Activated naive CD8-positive, alpha-beta T cell treated with anti-CD3 and anti-CD28 coated beads, Interleukin-2, amount 50 U/mL, for 24 hours (primary cell): ENCODE results near the gene WDR27.
"Not testable (repeated sequence)": the region's sequence is repeated elsewhere in the genome, so short reads cannot be mapped to it uniquely, and the experiment has no call there.

ENCODE experiments used
- ATAC-seq: fragments of 150-1000 bp; cut with Tn5 transposase; one replicate; pipeline ENCODE4 v1.10.0; 2021
- DNase-seq: peaks from one replicate; pipeline ENCODE4 v3.0.0; 2021
- H3K27ac Mint-ChIP-seq: one replicate; pipeline ENCODE4 v1.8.0; 2021; ENCODE audit warnings: mild to moderate bottlenecking, mixed read lengths
- H3K27me3 Mint-ChIP-seq: one replicate; pipeline ENCODE4 v1.8.0; 2021; ENCODE audit warnings: mixed read lengths
- H3K36me3 Mint-ChIP-seq: one replicate; pipeline ENCODE4 v1.8.0; 2021; ENCODE audit warnings: low read depth, mixed read lengths
- H3K4me1 Mint-ChIP-seq: one replicate; pipeline ENCODE4 v1.8.0; 2021; ENCODE audit warnings: mixed read lengths
- H3K4me3 Mint-ChIP-seq: one replicate; pipeline ENCODE4 v1.8.0; 2021; ENCODE audit warnings: mild to moderate bottlenecking, moderate library complexity, mixed read lengths
- H3K9me3 Mint-ChIP-seq: one replicate; pipeline ENCODE4 v1.8.0; 2021; ENCODE audit warnings: mixed read lengths

Gene WDR27

GRCh38 chr6:169455470-169455869 lies 246.4 kb downstream of the WDR27 start:
- no peaks in the 10 kb centered on the region for H3K27me3 Mint-ChIP-seq
- no peak overlapping the region for H3K27ac Mint-ChIP-seq
- H3K9me3 Mint-ChIP-seq, result peaks cover 13% of the 10 kb centered on the region
- no peaks in the 10 kb centered on the region for H3K36me3 Mint-ChIP-seq
- DNase-seq (no peak), ATAC-seq (no peak)
- no peaks in the 10 kb centered on the region for H3K4me1 Mint-ChIP-seq
- no peak overlapping the region for H3K4me3 Mint-ChIP-seq

GRCh38 chr6:169454872-169455204 lies 247.0 kb downstream of the WDR27 start:
- Mint-ChIP-seq H3K4me1 (no peaks in the 10 kb centered on the region), H3K4me3 (no peak overlapping the region), H3K9me3 (peaks cover 13% of the 10 kb centered on the region), H3K36me3 (no peaks in the 10 kb centered on the region), H3K27me3 (no peaks in the 10 kb centered on the region), H3K27ac (no peak overlapping the region)
- no peak for ATAC-seq
- no peak for DNase-seq

- Mint-ChIP-seq H3K4me1 (no peaks in the 10 kb centered on the region), H3K4me3 (no peak overlapping the region), H3K27ac (no peak overlapping the region), H3K36me3 (no peaks in the 10 kb centered on the region), H3K27me3 (no peaks in the 10 kb centered on the region), H3K9me3 (peaks cover 13% of the 10 kb centered on the region)
- no peak for ATAC-seq
- DNase-seq, result no peak
These were observed 247.5 kb downstream of the WDR27 start for GRCh38 chr6:169454204-169454871.

GRCh38 chr6:169452869-169453620 lies 248.8 kb downstream of the WDR27 start:
- no peaks in the 10 kb centered on the region for H3K27me3 Mint-ChIP-seq
- no peak overlapping the region for H3K27ac Mint-ChIP-seq
- H3K4me3 Mint-ChIP-seq, result no peak overlapping the region
- H3K4me1 Mint-ChIP-seq, result no peaks in the 10 kb centered on the region
- DNase-seq, result no peak
- H3K36me3 Mint-ChIP-seq, result no peaks in the 10 kb centered on the region
- no peaks in the 10 kb centered on the region for H3K9me3 Mint-ChIP-seq
- no peak for ATAC-seq

GRCh38 chr6:169452117-169452868 lies 249.5 kb downstream of the WDR27 start:
- no peaks in the 10 kb centered on the region for H3K36me3 Mint-ChIP-seq
- no peak overlapping the region for H3K27ac Mint-ChIP-seq
- H3K4me1 Mint-ChIP-seq, result no peaks in the 10 kb centered on the region
- no peak overlapping the region for H3K4me3 Mint-ChIP-seq
- H3K27me3 Mint-ChIP-seq, result no peaks in the 10 kb centered on the region
- DNase-seq, result no peak
- H3K9me3 Mint-ChIP-seq, result no peaks in the 10 kb centered on the region
- no peak for ATAC-seq

- Mint-ChIP-seq H3K4me1 (no peaks in the 10 kb centered on the region), H3K4me3 (no peak overlapping the region), H3K36me3 (no peaks in the 10 kb centered on the region), H3K27ac (no peak overlapping the region), H3K9me3 (no peaks in the 10 kb centered on the region), H3K27me3 (no peaks in the 10 kb centered on the region)
- DNase-seq, result no peak
- ATAC-seq, result no peak
These were observed 250.6 kb downstream of the WDR27 start for GRCh38 chr6:169451065-169451838.

- Mint-ChIP-seq H3K4me3 (no peak overlapping the region), H3K4me1 (no peaks in the 10 kb centered on the region), H3K9me3 (no peaks in the 10 kb centered on the region), H3K27me3 (no peaks in the 10 kb centered on the region), H3K36me3 (no peaks in the 10 kb centered on the region), H3K27ac (no peak overlapping the region)
- ATAC-seq, result no peak
- DNase-seq, result no peak
These were observed 251.7 kb downstream of the WDR27 start for GRCh38 chr6:169450097-169450496.

- Mint-ChIP-seq H3K4me3 (no peak overlapping the region), H3K4me1 (no peaks in the 10 kb centered on the region), H3K27me3 (peaks cover under 1% of the 10 kb centered on the region), H3K9me3 (no peaks in the 10 kb centered on the region), H3K27ac (no peak overlapping the region), H3K36me3 (no peaks in the 10 kb centered on the region)
- ATAC-seq (no peak), DNase-seq (no peak)
These were observed 252.6 kb downstream of the WDR27 start for GRCh38 chr6:169449221-169449620.

- Mint-ChIP-seq H3K27me3 (peaks cover 6% of the 10 kb centered on the region), H3K4me3 (no peak overlapping the region), H3K9me3 (no peaks in the 10 kb centered on the region), H3K27ac (no peak overlapping the region), H3K4me1 (no peaks in the 10 kb centered on the region), H3K36me3 (no peaks in the 10 kb centered on the region)
- no peak for DNase-seq
- ATAC-seq, result no peak
These were observed 255.9 kb downstream of the WDR27 start for GRCh38 chr6:169445661-169446581.

GRCh38 chr6:169445227-169445626 lies 256.6 kb downstream of the WDR27 start:
- H3K27me3 Mint-ChIP-seq, result peaks cover 6% of the 10 kb centered on the region
- no peaks in the 10 kb centered on the region for H3K9me3 Mint-ChIP-seq
- no peak overlapping the region for H3K27ac Mint-ChIP-seq
- ATAC-seq (no peak), DNase-seq (no peak)
- H3K36me3 Mint-ChIP-seq, result no peaks in the 10 kb centered on the region
- no peaks in the 10 kb centered on the region for H3K4me1 Mint-ChIP-seq
- no peak overlapping the region for H3K4me3 Mint-ChIP-seq

GRCh38 chr6:169441292-169441691 lies 260.5 kb downstream of the WDR27 start:
- DNase-seq (no peak), ATAC-seq (no peak)
- no peak overlapping the region for H3K4me3 Mint-ChIP-seq
- no peak overlapping the region for H3K27ac Mint-ChIP-seq
- H3K4me1 Mint-ChIP-seq, result no peaks in the 10 kb centered on the region
- no peaks in the 10 kb centered on the region for H3K36me3 Mint-ChIP-seq
- H3K9me3 Mint-ChIP-seq, result no peaks in the 10 kb centered on the region
- peaks cover 6% of the 10 kb centered on the region for H3K27me3 Mint-ChIP-seq

GRCh38 chr6:169439710-169440109 lies 262.1 kb downstream of the WDR27 start:
- no peak for ATAC-seq
- H3K4me1 Mint-ChIP-seq, result no peaks in the 10 kb centered on the region
- H3K27ac Mint-ChIP-seq, result no peak overlapping the region
- H3K9me3 Mint-ChIP-seq, result peaks cover 4% of the 10 kb centered on the region
- peaks cover 8% of the 10 kb centered on the region for H3K27me3 Mint-ChIP-seq
- H3K36me3 Mint-ChIP-seq, result no peaks in the 10 kb centered on the region
- no peak overlapping the region for H3K4me3 Mint-ChIP-seq
- no peak for DNase-seq

- not testable (repeated sequence) for H3K27ac Mint-ChIP-seq, ATAC-seq, H3K36me3 Mint-ChIP-seq, H3K4me3 Mint-ChIP-seq, DNase-seq, H3K27me3 Mint-ChIP-seq, H3K4me1 Mint-ChIP-seq
- H3K9me3 Mint-ChIP-seq, result peaks cover 47% of the 10 kb centered on the region
These were observed 267.3 kb downstream of the WDR27 start for GRCh38 chr6:169434554-169434953.

GRCh38 chr6:169429001-169429400 lies 272.8 kb downstream of the WDR27 start:
- DNase-seq (no peak), ATAC-seq (no peak)
- Mint-ChIP-seq H3K4me1 (peaks cover 2% of the 10 kb centered on the region), H3K27me3 (peaks cover under 1% of the 10 kb centered on the region), H3K27ac (no peak overlapping the region), H3K9me3 (peaks cover 38% of the 10 kb centered on the region), H3K4me3 (no peak overlapping the region), H3K36me3 (peaks cover 6% of the 10 kb centered on the region)
